22Rv1 (cell line): Measurements from ENCODE around the gene PXDN.

Experiments used
- H3K27ac ChIP-seq: fragments of 450-650 bp; 2 replicates; pipeline ENCODE4 v1.5.1; 2017
- CTCF ChIP-seq: fragments of 450-650 bp; IDR thresholded peaks from 2 replicates; pipeline ENCODE4 v1.5.1; 2017; ENCODE audit warnings: mild to moderate bottlenecking
- ZFX ChIP-seq: fragments of 450-650 bp; IDR thresholded peaks from 2 replicates; pipeline ENCODE4 v1.6.1; 2017; ENCODE audit warnings: antibody characterized with exemption, borderline replicate concordance

PXDN gene

DNA sequence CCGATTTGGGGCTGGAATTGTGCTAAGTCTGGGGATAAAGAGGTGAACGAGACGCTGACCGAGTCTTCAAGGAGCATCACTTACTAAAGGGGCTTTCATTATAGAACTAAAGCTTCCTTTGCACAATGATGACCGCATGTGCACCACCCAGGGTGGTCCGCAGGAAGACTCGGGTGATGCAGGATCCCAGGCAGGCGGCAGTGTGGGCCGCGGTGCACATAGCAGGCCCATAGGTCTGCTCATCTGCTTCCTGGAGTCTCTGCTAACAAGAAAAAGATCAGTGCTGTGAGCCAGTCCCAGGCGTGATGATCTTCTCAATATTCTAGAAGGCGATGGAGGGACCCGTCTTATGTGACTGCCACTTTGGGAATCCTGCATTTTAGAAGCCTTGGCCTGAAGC is 122.8 kb downstream of the PXDN start:
- H3K27ac ChIP-seq = no peak overlapping the region
- no peak for TF ChIP-seq ZFX
- no peak for TF ChIP-seq CTCF

DNA sequence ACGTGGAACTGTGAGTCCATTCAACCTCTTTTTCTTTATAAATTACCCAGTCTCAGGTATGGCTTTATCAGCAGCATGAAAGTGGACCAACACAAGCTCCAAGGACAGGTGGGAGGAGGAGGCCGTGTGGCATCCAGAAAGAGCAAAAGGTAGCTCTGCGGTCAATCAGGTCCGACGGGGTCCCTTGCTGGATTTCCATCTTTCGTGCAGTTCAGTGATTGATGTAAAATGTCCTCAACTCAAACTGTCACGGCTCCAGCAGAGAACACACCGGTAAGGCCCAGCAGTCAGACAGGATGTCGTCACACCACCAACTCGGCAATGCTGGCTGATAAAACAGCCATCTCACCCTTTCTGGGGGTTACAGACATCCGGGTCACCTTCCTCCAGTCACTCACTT is 123.3 kb downstream of the PXDN start:
- TF ChIP-seq ZFX = no peak
- TF ChIP-seq CTCF = no peak
- H3K27ac ChIP-seq = no peak overlapping the region

DNA sequence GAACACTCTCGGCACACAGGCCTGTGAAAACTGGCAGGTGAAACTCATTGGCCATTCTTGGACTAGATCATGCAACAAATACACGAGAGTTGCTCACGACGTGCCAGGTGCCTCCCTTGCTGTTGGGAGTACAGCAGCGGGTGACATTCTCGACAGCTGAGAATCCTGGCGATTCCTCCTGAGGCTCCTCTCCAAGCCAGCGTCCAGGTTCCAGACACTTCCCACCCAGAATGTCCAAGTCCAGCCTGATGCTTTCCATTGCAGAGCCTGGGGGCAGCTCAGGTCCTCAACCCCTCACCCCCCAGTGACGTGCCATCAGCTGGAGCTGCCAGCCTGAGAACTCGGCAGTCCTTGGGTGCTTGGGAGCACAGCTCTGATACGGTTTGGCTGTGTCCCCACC is 124.2 kb downstream of the PXDN start:
- H3K27ac ChIP-seq = no peak overlapping the region
- TF ChIP-seq CTCF (no peak), ZFX (no peak)

DNA sequence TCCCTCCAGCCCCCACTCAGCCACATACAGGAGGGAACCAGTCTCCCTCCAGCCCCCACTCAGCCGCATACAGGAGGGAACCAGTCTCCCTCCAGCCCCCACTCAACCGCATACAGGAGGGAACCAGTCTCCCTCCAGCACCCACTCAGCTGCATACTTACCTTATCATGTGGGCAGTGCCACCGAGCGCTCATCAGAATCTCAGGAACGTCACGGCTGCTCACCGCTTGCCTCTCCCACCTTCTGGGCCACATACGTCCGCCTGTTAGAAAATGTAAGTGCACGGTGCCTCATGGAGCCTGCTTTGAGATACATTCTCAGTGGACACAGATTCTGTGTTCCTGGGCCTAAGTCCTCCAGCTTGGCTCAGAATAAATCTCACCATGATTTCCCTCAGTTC is 124.8 kb downstream of the PXDN start:
- TF ChIP-seq CTCF (no peak), ZFX (no peak)
- H3K27ac ChIP-seq = no peak overlapping the region

- no peak overlapping the region for H3K27ac ChIP-seq
These were observed 125.3 kb downstream of the PXDN start for GRCh38 chr2:1618974-1619373.

GRCh38 chr2:1618191-1618961 is 125.9 kb downstream of the PXDN start:
- H3K27ac ChIP-seq = no peak overlapping the region
- no peak for TF ChIP-seq CTCF
- TF ChIP-seq ZFX = no peak

More at GRCh38 chr2:1618974-1619373, 125.3 kb downstream of the PXDN start:
- TF ChIP-seq ZFX (no peak), CTCF (no peak)

- TF ChIP-seq ZFX = no peak
- no peak overlapping the region for H3K27ac ChIP-seq
These were observed 126.8 kb downstream of the PXDN start for GRCh38 chr2:1617425-1618021.
